22Rv1 (cell line): ENCODE measurements around the gene RANBP3L.

Experiments
- ZFX ChIP-seq: fragments of 450-650 bp; IDR thresholded peaks from 2 replicates; pipeline ENCODE4 v1.6.1; 2017; ENCODE audit warnings: antibody characterized with exemption, borderline replicate concordance
- TF ChIP-seq, protein P1 (sequence below): fragments of 450-650 bp; IDR thresholded peaks from 2 replicates; pipeline ENCODE4 v1.5.1; 2017; ENCODE audit warnings: mild to moderate bottlenecking

DNA sequence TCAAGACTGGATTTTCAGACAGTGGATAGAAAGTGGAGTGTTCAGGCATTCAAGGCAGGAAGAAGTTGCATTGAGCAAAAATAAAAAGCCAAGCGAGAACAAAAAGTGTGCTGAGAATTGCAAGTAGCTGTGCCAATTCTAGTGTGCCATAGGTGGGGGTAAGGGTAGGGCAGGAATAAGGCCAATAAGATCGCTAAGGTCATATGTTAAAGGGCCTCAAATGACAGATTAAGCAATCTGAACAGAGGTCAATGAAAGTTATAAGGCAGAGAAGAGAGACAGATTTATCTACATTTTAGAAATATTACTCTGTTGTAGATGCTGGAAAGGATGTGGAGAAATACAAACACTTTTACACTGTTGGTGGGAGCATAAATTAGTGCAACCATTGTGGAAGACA is 96.4 kb downstream of the RANBP3L start:
- TF ChIP-seq, protein P1, sequence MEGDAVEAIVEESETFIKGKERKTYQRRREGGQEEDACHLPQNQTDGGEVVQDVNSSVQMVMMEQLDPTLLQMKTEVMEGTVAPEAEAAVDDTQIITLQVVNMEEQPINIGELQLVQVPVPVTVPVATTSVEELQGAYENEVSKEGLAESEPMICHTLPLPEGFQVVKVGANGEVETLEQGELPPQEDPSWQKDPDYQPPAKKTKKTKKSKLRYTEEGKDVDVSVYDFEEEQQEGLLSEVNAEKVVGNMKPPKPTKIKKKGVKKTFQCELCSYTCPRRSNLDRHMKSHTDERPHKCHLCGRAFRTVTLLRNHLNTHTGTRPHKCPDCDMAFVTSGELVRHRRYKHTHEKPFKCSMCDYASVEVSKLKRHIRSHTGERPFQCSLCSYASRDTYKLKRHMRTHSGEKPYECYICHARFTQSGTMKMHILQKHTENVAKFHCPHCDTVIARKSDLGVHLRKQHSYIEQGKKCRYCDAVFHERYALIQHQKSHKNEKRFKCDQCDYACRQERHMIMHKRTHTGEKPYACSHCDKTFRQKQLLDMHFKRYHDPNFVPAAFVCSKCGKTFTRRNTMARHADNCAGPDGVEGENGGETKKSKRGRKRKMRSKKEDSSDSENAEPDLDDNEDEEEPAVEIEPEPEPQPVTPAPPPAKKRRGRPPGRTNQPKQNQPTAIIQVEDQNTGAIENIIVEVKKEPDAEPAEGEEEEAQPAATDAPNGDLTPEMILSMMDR, result no peak
- no peak for TF ChIP-seq ZFX
